ENCODE measurements around the gene ANGPTL4. TPM values are rescaled to one million over a fixed set of nuclear protein-coding genes. Genes with fewer than 3 reads are reported as not detected.
A peak's percentile ranks its signal among the peaks of the same experiment; 100 is the strongest.
"Not testable (repeated sequence)": the region's sequence is repeated elsewhere in the genome, so short reads cannot be mapped to it uniquely, and the experiment has no call there.

ANGPTL4 gene
- total RNA-seq, result 13.2 TPM

GRCh38 chr19:8363803-8364771, at the start of gene ANGPTL4:
TSS of gene ANGPTL4 (plus strand) at chr19:8364155. CDS start at chr19:8364322, 167 bp downstream.
- DNase-seq (ENCODE audit: low spot score), result peak; percentile 80

- DNase-seq (ENCODE audit: low spot score), result not testable (repeated sequence)
Observed at GRCh38 chr19:8314981-8315640, 48.8 kb upstream of the ANGPTL4 start.

- DNase-seq (ENCODE audit: low spot score), result no peak
Observed at GRCh38 chr19:8316351-8317125, 47.4 kb upstream of the ANGPTL4 start.

GRCh38 chr19:8318835-8319234, 45.1 kb upstream of the ANGPTL4 start:
- DNase-seq (ENCODE audit: low spot score), result not testable (repeated sequence)

GRCh38 chr19:8319807-8320520, 44.0 kb upstream of the ANGPTL4 start:
- DNase-seq (ENCODE audit: low spot score), result no peak

- DNase-seq (ENCODE audit: low spot score), result no peak
Observed at GRCh38 chr19:8320564-8321066, 43.3 kb upstream of the ANGPTL4 start.

- peak; percentile 98 for DNase-seq (ENCODE audit: low spot score)
Observed at GRCh38 chr19:8321067-8321985, 42.6 kb upstream of the ANGPTL4 start, which contains the start of the genes NDUFA7 and RPS28. TSS of gene NDUFA7 (minus strand) at chr19:8321375. CDS start at chr19:8321358, 17 bp downstream. TSS of gene RPS28 (plus strand) at chr19:8321496. CDS start at chr19:8321531, 35 bp downstream.

DNA sequence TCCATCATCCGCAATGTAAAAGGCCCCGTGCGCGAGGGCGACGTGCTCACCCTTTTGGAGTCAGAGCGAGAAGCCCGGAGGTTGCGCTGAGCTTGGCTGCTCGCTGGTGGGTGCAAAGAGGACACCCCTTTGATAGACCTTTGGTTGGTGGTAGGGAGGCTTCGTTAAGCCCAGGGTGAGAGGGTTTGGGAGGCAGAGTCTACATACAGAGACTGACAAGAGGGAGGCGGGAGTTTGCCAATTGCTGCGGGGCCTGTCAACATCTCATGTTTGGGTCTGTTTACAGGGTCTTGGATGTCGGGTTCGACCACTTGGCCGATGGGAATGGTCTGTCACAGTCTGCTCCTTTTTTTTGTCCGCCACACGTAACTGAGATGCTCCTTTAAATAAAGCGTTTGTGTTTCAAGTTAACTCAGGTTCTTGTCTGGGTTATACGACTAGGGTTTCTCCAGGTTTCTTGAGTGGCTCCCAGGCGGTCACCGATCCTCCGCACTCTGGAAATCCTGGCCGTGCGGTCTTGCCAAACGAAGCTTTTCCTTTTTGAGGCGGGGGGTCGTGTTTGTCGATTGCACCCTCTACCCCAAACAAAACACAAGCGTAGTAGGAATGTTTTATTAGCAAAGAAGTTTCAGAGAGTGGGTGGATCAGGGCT, 41.8 kb upstream of the ANGPTL4 start:
- DNase-seq (ENCODE audit: low spot score), result no peak

- DNase-seq (ENCODE audit: low spot score), result no peak
Observed at GRCh38 chr19:8322638-8322997, 41.3 kb upstream of the ANGPTL4 start.

DNA sequence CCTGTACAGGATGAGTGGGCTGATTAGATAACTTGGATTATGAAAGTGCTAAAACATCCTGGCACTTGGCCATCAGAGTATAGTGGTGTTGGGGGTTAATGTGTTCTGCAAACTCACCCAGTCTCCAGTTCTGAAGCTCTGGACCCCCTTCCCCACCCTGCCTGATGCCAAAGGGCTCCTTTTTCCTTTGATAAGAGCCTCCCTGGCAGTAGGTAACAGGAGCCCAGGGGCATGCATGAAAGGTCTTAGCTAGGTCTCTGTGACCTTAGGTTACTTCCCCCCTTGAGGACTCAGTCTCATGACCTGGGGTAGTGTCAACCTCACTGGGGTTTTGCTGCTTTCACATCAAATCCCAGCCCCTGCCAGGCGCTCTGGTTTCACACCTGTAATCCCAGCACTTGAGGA, 40.2 kb upstream of the ANGPTL4 start:
- DNase-seq (ENCODE audit: low spot score), result no peak

DNA sequence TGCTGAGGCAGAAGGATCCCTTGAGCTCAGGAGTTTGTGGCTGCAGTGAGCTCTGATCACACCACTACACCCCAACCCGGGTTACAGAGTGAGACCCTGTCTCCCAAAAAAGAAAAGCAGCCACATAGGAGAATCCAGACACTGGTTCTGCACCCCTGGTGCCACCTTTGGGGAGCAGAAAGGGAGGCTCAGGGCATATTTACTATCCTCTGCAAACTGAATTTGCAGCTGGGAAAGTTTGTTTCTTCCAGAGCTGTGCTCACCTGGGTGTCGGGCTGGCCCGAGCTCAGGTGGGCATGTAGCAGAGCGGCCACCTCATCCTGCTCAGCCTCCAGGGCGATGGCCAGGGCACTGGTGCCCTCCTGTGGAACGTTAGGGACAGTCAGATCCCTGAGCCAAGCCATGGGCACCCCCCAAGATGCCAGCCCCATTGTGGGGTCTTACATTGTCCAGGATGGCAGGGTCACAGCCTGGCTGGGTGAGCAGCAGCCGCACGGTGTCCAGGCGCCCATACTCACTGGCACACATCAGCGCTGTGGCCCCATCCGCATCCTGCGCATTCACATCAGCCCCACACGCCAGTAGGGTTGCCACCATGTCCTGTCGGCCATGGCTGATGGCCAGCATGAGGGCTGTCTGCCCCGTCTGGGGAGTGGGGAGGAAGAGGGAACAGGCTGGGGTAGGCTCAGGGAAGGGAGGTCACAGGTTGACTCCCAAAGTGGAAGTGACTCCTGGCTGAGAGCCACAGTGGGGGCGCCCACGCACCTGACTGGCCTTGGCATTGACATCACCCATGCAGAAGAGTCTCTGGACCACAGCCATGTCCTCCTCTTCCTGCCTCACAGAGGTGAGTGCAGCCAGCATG, 39.5 kb upstream of the ANGPTL4 start:
- no peak for DNase-seq (ENCODE audit: low spot score)

GRCh38 chr19:8325454-8325853, 38.5 kb upstream of the ANGPTL4 start:
- DNase-seq (ENCODE audit: low spot score), result no peak

- DNase-seq (ENCODE audit: low spot score), result no peak
Observed at GRCh38 chr19:8329996-8330395, 34.0 kb upstream of the ANGPTL4 start.

DNA sequence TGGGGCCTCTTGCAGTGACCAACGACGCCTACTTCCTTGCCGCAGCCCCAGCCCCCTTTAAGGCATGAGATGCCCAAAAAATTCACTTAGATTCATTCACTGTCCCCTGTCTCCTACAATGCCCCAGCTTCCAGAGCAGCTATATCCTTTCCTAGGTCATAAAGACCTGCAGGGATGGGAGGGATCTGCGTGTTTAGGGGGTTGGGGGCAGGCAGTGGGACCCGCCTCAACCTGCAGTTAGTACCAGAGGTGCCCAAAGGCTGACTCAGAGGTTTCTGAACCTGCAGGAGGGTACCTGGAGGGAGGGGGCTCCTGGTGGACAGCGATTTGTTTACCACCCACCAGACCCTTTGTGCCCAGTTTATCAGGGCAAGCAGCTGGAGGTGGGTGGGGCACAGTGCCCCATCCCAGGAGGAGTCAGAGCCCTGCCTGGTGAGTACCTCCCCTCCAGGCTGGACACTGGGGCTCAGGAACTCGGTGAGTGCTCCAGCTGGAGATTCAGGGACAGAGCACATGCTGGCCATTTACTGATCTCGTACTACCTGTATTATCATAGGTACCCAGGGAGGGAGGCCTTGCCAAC, 32.6 kb upstream of the ANGPTL4 start:
- DNase-seq (ENCODE audit: low spot score), result no peak

GRCh38 chr19:8332976-8333766, 30.8 kb upstream of the ANGPTL4 start:
- no peak for DNase-seq (ENCODE audit: low spot score)

DNA sequence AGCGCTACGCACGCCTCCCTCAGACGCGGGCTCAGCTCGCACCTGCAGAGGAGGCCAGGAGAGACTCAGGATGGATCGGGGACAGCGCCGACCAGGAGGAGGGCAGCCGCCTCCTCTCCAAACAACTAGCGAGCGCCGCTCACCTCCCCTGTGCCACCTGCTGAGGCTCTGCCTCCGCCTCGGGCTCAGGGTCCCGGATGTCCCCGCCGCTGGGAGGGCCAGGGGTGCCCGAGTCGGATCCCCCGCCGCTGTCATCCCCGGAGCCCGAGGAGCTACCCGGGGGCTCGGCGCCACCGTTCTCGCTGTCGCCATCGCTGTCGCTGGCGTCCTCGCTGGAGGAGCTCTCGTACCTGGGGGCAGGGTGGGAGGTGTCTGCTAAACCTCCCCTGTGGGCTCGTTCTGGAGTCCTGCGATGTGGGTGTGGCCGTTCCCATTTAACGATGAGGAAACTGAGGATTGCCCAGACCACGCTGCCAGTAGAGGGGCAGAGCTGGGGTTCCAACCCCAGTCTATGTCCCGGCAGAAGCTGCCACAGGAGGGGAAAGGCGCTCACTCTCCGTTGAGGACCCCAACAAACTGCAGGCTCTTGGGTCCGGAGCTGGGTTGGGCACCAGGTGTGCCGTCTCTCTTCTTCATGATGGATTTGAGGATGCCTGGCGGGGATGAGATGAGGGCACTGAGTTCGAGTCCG, 30.0 kb upstream of the ANGPTL4 start:
- no peak for DNase-seq (ENCODE audit: low spot score)

Measured in ureter (tissue), 1 donor.